Psoas muscle (tissue), 8 donors: ENCODE data around the gene SMIM29. TPM values are rescaled to one million over a fixed set of nuclear protein-coding genes. Genes with fewer than 3 reads are reported as not detected.
"Not testable (repeated sequence)": the region's sequence is repeated elsewhere in the genome, so short reads cannot be mapped to it uniquely, and the experiment has no call there.

Experiments
- ATAC-seq, 4 donors: fragments of 200-7000 bp; cut with Tn5 transposase; one replicate each; pipeline ENCODE4 v1.9.1; 2020; ENCODE audit warnings: moderate library complexity in 3 of 4, mild to moderate bottlenecking in 2 of 4
- DNase-seq, 2 donors: peaks; one replicate each; pipeline ENCODE4 v3.0.0-alpha.2; 2020
- H3K27ac ChIP-seq: fragments of 200-600 bp; one replicate; pipeline ENCODE4 v1.8.0; 2022
- H3K27me3 ChIP-seq, 3 donors: fragments of 200-600 bp in 1 of 3; one replicate each; pipeline versions ENCODE4 v1.6.1 to v1.8.0; 2013 to 2022; ENCODE audit warnings: low read length in 2 of 3, mild to moderate bottlenecking in 2 of 3, moderate library complexity in 1 of 3; ENCODE audit not compliant: insufficient read depth in 3 of 3
- H3K36me3 ChIP-seq, 2 donors: fragments of 200-600 bp in 1 of 2; one replicate each; pipeline versions ENCODE4 v1.6.1 to v1.8.0; 2013 to 2022; ENCODE audit warnings: low read depth in 1 of 2, mild to moderate bottlenecking in 1 of 2, moderate library complexity in 1 of 2; ENCODE audit not compliant: insufficient read depth in 1 of 2
- H3K4me1 ChIP-seq: fragments of 200-600 bp; one replicate; pipeline ENCODE4 v1.8.0; 2022
- H3K4me3 ChIP-seq: fragments of 200-600 bp; one replicate; pipeline ENCODE4 v1.8.0; 2022; ENCODE audit warnings: mild to moderate bottlenecking
- H3K9me3 ChIP-seq: fragments of 200-600 bp; one replicate; pipeline ENCODE4 v1.8.0; 2022
- WGBS, 3 donors: extraction: QIAGEN DNeasy Blood & Tissue Kit; methylation state at CpG; one replicate each; pipeline versions ENCODE4 v1.1.6 to v1.1.7; 2013; 5-methylcytosine and 5-hydroxymethylcytosine counted together
- intact Hi-C, 2 donors: fragments of 100-400 bp; cut with DNase I; formaldehyde crosslinking; loops; one replicate each; pipeline versions ENCODE4 v1.11.0 to v1.14.2; 2022
- polyA plus RNA-seq, 3 donors: library from polyadenylated mRNA; stranded (reverse); fragments of 200-250 nt; gene quantifications; one replicate each; pipeline ENCODE4 v1.2.3, GENCODE V29; 2013
- total RNA-seq, 4 donors: library from RNA; stranded (reverse); fragmentation: NEBNext Ultra II Directional in 2 of 4; extraction: Animal tissue kit (Norgen Biotek cat#: 25700) in 2 of 4; gene quantifications; one replicate each; pipeline versions ENCODE4 v1.2.1 to v1.2.4, GENCODE V29; 2021 to 2023
- TF ChIP-seq, protein P1 (sequence below): fragments of 200-600 bp; IDR thresholded peaks from one replicate; pipeline ENCODE4 v1.8.0; 2022; ENCODE audit warnings: antibody characterized with exemption
- donor health status: healthy with polysubstance abuse.
- donor health status: DM: no; HTN: no; CAD: no; lungs with moderate emphysema.
- donor health status: Bipolar disorder and iron deficiency.
- donor health status: healthy.
- donor health status: DM: yes; HTN: yes; CAD: no.
- donor health status: DM: no; HTN: no; CAD: no.
- donor health status: DM: no; HTN: no; CAD: no.
- donor health status: DM: yes; HTN: yes; CAD: no.

SMIM29 gene
- total and polyA plus RNA-seq, 7 donors = 14.4 to 100 (median 37.8) TPM

DNA sequence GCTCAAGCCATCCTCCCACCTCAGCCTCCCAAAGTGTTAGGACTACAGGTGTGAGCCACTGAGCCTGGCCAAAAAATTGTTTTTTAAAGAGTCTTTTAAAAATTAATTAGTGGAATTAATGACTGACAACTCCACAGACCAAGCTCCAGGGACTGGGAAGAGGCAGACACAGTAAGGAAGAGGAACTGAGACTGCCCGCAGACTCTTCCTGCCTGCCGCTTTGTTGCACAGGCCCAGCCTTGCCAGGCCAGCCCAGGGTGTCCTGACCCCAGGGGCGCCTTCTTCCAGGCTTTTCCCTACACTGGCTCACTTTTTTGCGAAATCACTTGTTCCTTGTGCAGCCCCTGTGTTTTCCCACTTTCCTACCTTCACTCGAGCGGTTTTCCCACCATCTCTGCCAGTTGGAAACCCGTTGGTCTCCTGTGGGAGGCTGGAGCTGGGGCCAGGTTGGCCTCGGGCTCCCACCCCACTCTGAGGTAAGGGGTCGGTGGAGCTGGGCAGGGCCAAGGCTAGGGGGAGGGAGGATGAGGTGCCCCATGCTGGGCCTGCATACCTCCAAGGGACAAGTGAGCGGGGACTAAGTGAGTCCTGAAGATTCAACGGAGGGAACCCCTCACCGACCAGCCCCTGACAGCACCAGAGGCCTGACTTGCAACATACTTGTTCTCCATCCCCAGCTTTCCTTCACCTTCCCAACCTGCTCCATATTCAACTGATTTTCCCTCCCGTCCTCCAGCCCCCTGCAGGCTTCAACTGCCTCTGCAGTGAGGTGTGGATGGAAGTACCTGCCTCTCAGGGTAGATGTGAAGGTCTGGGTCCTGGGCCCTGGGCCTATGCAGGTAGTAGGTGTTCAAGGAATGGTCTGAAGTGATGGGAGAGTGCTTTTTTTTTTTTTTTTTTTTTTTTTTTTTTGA is 23.5 kb upstream of the SMIM29 start:
- 88 to 89% (median 88%) methylated on average over 12 to 13 of the region's 13 CpGs for WGBS, 3 donors
- intact Hi-C loops = no loop called here
- H3K27ac ChIP-seq = no peak overlapping the region
- no peak for ATAC-seq
- no peaks in the 10 kb centered on the region for H3K36me3 ChIP-seq
- peaks cover 13% of the 10 kb centered on the region for H3K4me1 ChIP-seq
- H3K9me3 ChIP-seq = no peaks in the 10 kb centered on the region
- no peak for DNase-seq
- H3K4me3 ChIP-seq = no peak overlapping the region
- H3K27me3 ChIP-seq = no peaks in the 10 kb centered on the region
- TF ChIP-seq, protein P1, sequence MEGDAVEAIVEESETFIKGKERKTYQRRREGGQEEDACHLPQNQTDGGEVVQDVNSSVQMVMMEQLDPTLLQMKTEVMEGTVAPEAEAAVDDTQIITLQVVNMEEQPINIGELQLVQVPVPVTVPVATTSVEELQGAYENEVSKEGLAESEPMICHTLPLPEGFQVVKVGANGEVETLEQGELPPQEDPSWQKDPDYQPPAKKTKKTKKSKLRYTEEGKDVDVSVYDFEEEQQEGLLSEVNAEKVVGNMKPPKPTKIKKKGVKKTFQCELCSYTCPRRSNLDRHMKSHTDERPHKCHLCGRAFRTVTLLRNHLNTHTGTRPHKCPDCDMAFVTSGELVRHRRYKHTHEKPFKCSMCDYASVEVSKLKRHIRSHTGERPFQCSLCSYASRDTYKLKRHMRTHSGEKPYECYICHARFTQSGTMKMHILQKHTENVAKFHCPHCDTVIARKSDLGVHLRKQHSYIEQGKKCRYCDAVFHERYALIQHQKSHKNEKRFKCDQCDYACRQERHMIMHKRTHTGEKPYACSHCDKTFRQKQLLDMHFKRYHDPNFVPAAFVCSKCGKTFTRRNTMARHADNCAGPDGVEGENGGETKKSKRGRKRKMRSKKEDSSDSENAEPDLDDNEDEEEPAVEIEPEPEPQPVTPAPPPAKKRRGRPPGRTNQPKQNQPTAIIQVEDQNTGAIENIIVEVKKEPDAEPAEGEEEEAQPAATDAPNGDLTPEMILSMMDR = no peak

DNA sequence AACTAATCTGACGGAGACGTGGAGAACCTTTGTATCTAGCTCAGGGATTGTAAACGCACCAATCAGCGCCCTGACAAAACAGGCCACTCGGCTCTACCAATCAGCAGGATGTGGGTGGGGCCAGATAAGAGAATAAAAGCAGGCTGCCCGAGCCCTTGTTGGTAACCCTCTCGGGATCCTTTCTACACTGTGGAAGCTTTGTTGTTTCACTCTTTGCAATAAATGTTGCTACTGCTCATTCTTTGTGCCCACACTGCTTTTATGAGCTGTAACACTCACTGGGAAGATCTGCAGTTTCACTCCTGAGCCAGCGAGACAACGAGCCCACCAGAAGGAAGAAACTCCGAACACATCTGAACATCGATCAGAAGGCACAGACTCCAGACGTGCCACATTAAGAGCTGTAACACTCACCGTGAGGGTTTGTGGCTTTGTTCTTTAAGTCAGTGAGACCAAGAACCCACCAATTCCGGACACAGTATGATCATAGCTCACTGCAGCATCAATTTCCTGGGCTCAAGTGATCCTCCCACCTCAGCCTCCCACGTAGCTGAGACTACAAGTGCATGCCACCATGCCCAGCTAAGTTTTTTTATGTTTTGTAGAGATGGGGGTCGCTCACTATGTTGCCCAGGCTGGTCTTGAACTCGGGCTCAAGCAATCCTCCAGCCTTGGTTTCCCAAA is 21.0 kb upstream of the SMIM29 start:
- DNase-seq, H3K4me3 ChIP-seq, ATAC-seq, H3K36me3 ChIP-seq, intact Hi-C loops, H3K4me1 ChIP-seq, H3K9me3 ChIP-seq, H3K27me3 ChIP-seq, H3K27ac ChIP-seq: not testable (repeated sequence)
- WGBS, 3 donors = 74 to 85% (median 75%) methylated on average over 17 of the region's 17 CpGs

DNA sequence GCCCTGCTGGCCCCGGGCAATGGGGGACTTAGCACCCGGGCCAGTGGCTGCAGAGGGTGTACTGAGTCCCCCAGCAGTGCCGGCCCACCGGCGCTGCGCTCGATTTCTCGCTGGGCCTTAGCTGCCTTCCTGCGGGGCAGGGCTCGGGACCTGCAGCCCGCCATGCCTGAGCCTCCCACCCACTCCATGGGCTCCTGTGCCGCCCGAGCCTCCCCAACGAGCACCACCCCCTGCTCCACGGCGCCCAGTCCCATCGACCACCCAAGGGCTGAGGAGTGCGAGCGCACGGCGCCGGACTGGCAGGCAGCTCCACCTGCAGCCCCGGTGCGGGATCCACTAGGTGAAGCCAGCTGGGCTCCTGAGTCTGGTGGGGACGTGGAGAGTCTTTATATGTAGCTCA is 20.3 kb upstream of the SMIM29 start:
- H3K4me3 ChIP-seq, intact Hi-C loops, H3K27ac ChIP-seq, H3K36me3 ChIP-seq, ATAC-seq, DNase-seq, H3K9me3 ChIP-seq, H3K4me1 ChIP-seq, H3K27me3 ChIP-seq: not testable (repeated sequence)
- 96% methylated on average over 22 of the region's 25 CpGs; no CpG with 5 or more reads in 2 of the 3 donors for WGBS, 3 donors

DNA sequence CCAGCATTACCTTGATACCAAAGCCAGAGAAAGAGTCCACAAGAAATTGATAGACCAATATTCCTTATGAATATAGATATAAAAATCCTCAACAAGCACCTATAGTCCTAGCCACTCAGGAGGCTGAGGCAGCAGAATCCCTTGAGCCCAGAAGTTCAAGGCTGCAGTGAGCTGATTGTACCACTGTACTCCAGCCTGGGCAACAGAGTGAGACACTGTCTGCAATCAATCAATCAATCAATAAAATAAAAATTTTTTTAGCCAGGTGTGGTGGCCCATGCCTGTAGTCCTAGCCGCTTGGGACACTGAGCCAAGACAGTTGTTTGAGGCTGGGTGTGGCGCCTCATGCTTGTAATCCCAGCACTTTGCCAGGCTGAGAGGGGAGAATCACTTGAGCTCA is 18.9 kb upstream of the SMIM29 start:
- no peaks in the 10 kb centered on the region for H3K4me1 ChIP-seq
- DNase-seq = no peak
- no peaks in the 10 kb centered on the region for H3K36me3 ChIP-seq
- TF ChIP-seq, protein P1 = no peak
- no peak for ATAC-seq
- no peaks in the 10 kb centered on the region for H3K27me3 ChIP-seq
- H3K9me3 ChIP-seq = no peaks in the 10 kb centered on the region
- intact Hi-C loops = no loop called here
- WGBS, 3 donors = 94 to 97% (median 94%) methylated on average over 2 of the region's 2 CpGs
- H3K4me3 ChIP-seq = no peak overlapping the region
- H3K27ac ChIP-seq = no peak overlapping the region

DNA sequence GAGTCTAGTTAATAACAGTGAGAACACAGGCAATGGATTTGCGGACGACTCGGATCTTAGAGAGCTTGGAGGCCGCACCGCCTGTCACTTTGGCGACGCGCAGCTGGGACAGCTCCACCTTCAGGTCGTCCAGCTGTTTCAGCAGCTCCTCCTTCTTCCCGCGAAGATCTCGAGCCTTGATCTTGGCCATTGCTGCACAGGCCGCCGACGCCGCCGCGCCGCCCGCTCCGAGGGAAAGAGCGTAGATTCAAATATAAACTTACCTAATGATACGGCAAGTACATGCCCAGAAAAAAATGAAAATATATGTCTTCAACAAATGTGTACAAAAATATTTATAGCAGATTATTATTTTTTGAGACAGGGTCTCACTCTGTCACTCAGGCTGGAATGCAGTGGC is 14.7 kb upstream of the SMIM29 start:
- H3K36me3 ChIP-seq, H3K9me3 ChIP-seq, H3K27ac ChIP-seq, H3K27me3 ChIP-seq, H3K4me3 ChIP-seq, H3K4me1 ChIP-seq, intact Hi-C loops, DNase-seq, ATAC-seq: not testable (repeated sequence)
- WGBS, 3 donors = 83 to 86% (median 83%) methylated on average over 23 of the region's 23 CpGs

DNA sequence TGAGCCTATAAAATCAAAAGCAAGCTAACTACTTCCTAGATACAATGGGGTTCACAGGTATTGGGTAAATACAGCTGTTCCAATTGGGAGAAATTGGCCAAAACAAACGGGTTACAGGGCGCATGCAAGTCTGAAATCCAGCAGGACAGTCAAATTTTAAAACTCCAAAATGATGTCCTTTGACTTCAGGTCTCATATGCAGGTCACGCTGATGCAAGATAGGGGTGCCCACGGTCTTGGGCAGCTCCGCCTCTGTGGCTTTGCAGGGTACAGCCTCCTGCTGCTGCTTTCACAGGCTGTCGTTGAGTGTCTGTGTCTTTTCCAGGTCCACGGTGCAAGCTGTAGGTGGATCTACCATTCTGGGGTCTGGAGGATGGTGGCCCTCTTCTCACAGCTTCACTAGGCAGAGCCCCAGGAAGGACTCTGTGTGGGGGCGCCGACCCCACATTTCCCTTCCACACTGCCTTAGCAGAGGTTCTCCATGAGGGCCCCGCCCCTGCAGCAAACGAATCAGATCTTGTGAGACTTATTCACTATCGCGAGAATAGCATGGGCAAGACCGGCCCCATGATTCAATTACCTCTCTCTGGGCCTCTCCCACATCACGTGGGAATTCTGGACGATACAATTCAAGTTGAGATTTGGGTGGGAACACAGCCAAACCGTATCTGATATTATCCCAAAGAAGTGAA is 11.9 kb upstream of the SMIM29 start:
- Histone ChIP-seq H3K27me3 (no peaks in the 10 kb centered on the region), H3K27ac (no peak overlapping the region), H3K4me1 (no peaks in the 10 kb centered on the region), H3K9me3 (no peaks in the 10 kb centered on the region), H3K4me3 (no peak overlapping the region), H3K36me3 (no peaks in the 10 kb centered on the region)
- 77 to 86% (median 77%) methylated on average over 17 of the region's 17 CpGs for WGBS, 3 donors
- intact Hi-C loops = no loop called here
- TF ChIP-seq, protein P1 = no peak
- DNase-seq (no peak), ATAC-seq (no peak)
